Activated T-cell treated with anti-CD3 and anti-CD28 coated beads, Interleukin-2, amount 50 U/mL, for 1 hour (primary cell): ENCODE measurements around the gene PFDN6.
"Not testable (repeated sequence)": the region's sequence is repeated elsewhere in the genome, so short reads cannot be mapped to it uniquely, and the experiment has no call there.

Experiments
- DNase-seq: peaks from one replicate; pipeline ENCODE4 v3.0.0-alpha.2; 2020

Gene PFDN6

DNA sequence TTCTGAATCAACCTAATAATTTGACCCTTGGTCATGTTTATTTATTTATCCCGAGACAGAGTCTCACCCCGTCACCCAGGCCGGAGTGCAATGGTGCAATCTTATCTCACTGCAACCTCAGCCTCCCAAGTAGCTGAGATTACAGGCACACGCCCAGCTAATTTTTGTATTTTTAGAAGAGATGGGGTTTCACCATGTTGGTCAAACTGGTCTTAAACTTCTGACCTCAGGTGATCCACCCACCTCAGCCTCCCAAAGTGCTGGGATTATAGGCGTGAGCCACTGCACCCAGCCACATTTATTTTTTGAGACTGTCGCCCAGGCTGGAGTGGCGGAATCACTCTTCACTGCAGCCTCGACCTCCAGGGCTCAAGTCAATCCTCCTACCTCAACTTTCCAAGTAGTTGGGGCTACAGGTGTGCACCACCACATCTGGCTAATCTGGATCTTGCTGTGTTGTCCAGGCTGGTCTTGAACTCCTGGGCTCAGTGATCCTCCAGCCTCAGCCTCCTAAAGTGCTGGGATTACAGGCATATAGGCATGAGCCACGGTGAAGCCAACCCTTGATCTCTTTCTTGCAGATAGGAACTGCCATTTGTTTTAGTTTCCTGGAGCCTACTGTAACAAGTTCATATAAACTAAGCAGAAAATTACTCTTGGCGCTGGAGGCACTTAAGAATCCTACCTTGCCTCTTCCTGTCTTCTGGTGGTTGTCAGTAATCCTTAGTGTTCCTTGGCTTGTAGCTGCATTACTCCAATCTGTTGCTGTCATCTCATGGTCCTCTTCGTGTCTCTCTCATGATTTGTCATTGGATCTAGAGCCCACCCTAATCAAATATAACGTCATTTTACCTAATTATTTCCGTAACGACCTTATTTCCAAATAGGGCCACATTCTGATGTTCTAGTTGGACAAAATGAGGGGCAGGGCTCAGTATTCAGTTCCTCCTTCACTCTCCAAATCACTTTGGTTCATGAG, 15.2 kb upstream of the PFDN6 start:
- DNase-seq: no peak

DNA sequence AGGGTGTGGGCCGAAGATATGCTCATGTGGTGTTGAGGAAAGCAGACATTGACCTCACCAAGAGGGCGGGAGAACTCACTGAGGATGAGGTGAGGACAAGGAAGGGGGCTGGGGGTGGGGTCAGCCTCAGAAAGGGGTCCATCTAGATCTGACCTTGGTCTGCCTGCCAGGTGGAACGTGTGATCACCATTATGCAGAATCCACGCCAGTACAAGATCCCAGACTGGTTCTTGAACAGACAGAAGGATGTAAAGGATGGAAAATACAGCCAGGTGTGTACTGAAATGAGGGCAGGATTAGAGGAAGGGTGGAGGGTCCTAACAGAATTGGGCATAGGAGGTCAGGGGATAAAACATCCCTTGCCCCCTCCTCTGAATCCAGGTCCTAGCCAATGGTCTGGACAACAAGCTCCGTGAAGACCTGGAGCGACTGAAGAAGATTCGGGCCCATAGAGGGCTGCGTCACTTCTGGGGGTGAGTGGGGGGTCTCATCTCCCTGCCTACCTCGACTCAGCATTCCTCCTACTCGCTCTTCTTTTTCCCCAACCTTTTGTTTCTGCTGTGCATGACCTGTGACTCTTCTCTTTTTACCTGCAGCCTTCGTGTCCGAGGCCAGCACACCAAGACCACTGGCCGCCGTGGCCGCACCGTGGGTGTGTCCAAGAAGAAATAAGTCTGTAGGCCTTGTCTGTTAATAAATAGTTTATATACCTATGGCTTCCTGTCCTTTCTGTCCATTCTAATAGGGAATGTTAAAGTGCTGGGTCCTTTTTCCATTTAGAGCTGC, 13.4 kb upstream of the PFDN6 start:
- DNase-seq: not testable (repeated sequence)

DNA sequence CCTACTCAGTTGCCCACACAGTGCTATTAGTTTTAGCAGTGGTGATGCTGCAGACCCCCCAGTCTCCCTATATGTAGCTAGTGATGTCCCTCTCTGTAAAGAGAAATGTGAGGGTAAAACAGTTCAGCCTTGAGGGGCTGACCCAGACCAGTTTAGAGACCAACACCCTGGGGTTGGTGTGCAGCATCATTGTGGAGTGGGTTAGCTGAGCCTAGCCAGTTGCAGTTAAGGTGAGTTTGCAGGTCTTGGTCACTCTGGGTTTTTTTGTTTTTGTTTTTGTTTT, 12.9 kb upstream of the PFDN6 start:
- DNase-seq: no peak

DNA sequence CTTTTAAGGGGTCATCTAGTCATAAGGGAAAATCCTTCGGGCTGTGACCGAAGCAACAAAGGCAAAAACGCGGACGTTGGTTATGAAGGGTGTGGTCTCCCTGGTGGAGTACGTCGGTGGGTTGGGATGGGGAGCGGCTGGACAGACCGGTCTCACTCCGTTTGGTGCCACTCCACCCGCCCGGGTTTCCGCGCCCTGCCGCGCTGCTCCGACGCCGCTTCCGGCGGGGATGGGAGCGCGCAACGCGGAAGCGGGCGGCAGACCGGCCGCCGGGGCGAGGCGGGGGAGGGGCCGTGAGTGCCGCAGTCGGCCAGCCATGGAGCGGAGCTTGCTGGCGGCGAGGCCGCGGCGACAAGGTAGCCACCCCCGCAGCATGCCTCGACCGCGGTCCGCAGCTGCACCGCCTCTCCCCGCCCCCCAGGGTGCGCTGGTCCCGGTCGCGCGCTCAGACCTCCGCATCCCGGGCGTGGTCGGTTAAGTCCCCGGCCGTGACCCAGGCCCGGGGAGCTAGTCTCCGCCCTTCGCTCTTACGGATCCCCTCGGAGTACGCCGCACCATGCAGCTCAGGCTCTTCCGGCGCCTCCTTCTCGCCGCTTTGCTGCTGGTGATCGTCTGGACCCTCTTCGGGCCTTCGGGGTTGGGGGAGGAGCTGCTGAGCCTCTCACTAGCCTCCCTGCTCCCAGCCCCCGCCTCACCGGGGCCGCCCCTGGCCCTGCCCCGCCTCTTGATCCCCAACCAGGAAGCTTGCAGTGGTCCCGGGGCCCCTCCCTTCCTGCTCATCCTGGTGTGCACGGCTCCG, 12.3 kb upstream of the PFDN6 start, which contains the start of gene B3GALT4:
Gene B3GALT4, plus strand, starts transcription at position 260 of the 799 bp plus-strand sequence. Its CDS starts 297 bp downstream, at position 557.
- peak; percentile 74 for DNase-seq

DNA sequence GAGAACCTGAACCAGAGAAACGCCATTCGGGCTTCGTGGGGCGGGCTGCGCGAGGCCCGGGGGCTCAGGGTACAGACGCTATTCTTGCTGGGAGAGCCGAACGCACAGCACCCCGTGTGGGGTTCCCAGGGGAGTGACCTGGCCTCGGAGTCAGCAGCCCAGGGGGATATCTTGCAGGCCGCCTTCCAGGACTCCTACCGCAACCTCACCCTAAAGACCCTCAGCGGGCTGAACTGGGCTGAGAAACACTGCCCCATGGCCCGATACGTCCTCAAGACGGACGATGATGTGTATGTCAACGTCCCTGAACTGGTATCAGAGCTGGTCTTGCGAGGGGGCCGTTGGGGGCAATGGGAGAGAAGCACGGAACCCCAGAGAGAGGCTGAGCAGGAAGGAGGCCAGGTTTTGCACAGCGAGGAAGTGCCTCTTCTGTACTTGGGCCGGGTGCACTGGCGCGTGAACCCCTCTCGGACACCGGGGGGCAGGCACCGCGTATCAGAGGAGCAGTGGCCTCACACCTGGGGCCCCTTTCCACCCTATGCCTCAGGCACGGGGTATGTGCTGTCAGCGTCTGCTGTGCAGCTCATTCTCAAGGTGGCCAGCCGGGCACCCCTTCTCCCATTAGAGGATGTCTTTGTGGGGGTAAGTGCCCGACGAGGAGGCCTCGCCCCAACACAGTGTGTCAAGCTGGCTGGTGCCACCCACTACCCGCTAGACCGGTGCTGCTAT, 11.6 kb upstream of the PFDN6 start:
- peak; percentile 39 for DNase-seq

DNA sequence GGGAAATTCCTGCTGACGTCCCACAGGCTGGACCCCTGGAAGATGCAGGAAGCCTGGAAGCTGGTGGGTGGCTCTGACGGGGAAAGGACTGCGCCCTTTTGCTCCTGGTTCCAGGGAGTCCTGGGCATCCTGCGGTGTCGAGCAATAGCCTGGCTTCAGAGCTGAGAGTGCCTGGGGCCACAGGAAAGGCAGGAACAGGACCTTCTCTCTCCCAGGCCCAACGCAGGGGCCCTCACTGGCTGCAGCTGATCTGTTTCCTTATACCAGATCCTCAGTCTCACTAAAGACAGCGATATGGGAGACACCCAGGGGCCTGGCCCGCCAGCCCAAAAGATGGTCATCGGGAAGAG, 11.0 kb upstream of the PFDN6 start:
- no peak for DNase-seq

DNA sequence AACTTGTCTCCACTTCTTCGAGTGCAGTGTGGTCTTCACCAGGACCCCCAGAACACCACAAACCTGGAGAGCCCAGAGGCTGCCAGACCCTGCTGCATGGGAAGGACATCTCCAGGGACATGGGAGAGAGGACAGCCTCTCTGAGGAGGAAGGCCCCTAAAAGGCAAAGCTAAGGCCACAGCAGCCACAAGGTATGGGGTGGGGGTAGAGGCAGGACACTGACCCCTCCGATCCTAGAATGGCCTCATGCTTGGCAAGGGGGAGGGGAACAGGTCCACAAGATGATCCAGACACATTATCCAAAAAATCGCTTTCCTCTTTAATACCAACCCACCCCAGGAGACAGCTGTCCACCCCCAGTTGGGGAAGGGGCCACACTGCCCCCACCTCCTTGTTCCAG, 10.6 kb upstream of the PFDN6 start:
- no peak for DNase-seq

DNA sequence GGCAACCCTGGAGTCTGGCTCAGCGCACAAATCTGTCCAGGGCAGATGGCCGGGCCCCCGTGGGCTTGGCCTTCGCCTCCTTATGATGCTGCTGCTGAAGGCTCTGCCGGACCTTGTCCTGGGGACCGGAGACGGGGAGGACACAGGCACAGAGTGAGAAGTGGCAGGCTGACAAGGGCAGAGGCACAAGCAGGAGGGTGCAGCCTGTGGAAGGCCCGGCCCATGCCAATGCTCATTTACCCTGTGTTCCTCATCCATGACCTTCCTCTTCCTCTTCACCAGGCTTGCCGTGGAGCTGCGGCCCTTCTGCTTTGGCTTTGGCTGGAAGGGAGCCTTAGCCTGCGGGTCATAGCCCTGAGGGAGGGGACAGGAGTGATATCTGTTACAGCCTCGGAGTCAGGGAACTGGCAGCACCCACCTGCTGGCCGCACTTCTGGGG, 10.1 kb upstream of the PFDN6 start:
- DNase-seq: no peak

DNA sequence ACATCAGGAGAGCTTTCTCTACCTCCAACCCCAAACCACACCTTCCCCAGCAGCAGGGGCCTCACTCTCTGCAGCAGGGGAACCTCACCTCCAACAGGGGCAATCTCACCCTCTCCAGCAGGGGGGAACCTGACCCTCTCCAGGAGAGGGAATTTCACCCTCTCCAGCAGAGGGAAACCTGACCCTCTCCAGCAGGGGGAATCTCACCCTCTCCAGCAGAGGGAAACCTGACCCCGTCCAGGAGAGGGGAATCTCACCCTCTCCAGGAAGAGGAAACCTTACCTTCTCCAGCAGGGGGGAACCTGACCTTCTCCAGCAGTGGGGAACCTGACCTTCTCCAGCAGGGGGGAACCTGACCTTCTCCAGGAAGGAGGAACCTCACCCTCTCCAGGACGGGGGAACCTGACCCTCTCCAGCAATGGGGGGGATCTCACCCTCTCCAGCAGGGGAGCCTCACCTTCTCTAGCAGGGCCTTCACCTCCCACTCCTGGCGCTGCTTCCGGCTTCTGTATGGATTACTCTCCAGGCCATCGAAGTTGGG, 9.4 kb upstream of the PFDN6 start:
- peak; percentile 36 for DNase-seq

DNA sequence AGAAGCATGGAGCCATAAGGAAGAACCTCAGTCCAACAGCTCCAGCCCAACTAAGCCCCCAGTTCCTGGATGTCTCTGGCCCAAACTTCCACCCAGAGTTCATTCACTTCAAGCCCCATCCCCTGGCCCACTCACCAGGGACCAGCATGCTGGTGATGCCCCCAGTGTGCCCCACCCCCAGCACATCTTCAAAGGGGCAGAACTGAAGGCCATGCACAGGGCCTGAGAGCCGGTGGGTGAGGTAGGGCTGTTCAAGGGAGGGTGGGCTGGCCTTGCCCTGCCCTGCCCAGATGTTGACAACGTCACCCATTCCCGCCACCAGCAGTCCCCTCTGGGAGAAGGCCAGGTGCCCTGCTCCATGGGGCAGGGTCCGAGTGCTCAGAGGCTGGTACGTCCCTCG, 8.9 kb upstream of the PFDN6 start:
- no peak for DNase-seq

DNA sequence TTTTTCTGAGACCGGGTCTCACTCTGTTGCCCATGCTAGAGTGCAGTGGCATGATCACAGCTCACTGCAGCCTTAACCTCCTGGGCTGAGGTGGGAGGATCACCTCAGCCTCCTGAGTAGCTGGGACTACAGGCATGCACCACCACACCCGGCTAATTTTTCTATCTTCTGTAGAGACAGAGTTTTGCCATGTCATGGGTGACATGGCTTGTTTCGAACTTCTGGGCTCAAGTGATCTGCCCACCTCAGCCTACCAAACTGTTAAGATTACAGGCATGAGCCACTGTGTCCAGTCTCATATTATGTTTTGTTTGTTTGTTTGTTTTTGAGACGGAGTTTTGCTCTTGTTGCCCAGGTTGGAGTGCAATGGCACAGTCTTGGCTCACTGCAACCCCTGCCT, 4.2 kb upstream of the PFDN6 start:
- DNase-seq: not testable (repeated sequence)

DNA sequence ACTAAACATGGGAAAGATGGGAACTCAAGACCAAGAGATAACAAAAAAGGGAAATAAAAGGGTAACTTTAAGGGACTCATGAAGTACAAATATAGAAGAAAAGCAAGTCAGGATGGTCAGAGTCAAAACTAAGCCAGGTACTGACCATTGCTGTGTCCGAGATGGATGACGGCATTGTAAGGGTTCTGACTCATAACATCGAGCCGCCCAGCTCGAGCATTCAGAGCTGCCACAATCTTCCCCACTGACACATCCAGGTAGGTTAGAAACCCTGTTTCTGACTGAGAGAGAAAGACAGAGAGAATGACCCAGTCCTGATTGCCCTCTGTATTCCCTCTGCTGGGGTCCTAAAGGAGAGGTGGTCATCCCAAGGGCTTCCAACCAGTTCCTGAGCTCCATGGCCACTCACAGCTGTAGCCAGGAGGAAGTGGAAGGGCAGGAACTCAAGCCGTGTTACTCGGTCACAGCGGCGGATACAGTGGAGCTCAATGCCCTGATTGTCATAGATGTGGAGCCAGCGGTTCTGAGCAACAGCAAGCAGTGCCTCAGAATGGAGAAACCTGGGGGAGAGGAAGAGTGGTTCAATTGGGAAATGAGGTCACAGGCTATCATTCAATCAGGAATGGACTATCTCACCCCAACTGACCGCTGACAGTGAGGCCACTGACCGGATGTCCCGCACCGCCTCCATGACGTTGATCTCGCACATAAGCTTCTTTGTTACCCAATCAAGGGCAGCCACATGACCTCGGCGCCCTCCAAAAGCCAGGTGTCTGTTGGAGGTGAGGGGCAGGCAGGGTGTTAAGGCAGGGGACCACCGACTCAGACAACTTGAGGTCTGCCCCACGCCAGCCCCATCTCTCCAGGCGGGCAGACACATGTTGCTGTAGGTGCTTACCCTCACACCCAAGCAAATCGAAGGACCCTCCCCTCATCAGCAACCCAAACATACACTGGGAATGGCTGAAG, 2.2 kb upstream of the PFDN6 start:
- DNase-seq: no peak

DNA sequence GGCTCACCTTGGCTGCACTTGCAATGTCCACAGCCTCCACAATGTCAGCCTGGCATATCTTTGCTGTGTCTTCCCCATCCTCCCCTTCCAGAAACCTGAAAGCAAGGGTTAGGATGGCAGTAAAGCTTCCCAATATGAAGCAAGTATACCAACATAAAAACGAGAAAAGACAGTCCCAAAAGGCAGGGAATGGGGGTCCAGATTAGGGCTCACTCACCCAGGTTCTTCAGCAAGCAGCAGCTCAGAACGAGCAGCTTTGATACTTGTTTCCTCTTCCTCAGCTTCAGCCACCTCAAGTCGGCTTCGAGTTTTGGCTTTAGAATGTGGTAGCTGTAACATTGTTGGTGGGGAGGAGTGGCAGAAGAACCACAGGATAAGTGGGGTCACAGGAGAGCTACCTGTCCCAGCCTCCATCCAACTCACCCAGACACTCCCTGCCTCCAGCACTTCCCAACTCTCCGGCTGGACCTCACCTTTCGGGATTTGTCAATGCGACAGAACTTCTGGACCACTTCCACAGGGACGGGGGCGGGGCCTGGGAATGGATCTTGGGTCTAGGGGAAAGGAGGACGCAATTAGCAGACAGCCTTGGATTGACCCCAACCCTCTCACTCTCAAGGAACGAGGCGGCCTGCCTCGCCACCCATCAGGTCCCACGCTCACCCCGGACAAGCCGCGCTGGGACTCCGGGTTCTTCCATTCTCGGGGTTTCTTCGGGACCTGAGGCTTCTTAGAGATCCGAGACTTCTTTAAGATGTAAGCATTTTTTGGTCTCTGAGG, 1.1 kb upstream of the PFDN6 start:
- no peak for DNase-seq

DNA sequence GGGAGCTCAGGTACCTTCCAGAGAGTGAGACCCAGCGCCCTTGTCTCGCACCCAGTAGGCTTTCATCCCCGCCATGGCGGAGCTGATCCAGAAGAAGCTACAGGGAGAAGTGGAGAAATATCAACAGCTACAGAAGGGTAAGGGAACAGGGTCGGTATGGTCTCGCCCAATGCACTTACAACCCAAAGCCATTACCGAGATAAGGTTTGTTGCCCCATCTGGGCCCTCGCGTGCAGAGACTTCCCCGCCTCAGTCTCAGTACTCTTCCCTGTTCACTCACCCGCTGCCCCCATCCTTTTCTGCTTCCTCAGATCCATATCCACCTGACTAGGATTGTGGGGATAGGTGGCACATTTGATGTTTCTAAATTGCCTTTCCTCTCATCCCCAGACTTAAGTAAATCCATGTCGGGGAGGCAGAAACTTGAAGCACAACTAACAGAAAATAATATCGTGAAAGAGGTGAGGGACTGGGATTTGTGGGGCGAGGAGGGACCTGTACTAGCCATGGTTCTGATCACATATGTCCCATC, 449 bp downstream of the PFDN6 start:
- DNase-seq: no peak

DNA sequence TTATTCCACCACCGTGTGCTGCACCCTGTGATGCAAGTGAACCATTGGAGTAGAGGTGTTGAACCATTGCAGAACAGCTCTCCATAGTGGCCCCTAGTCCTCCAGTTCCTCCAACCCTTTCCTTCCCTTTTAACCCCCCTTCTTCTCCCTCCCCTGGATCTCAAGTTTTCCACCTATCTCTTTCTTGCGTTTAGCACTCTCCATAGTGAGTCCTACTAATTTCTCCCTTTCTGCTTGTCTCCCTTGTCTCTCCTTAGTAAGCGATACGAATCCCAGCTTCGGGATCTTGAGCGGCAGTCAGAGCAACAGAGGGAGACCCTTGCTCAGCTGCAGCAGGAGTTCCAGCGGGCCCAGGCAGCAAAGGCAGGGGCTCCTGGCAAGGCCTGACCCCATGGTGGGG, 1.1 kb downstream of the PFDN6 start:
- DNase-seq: no peak

DNA sequence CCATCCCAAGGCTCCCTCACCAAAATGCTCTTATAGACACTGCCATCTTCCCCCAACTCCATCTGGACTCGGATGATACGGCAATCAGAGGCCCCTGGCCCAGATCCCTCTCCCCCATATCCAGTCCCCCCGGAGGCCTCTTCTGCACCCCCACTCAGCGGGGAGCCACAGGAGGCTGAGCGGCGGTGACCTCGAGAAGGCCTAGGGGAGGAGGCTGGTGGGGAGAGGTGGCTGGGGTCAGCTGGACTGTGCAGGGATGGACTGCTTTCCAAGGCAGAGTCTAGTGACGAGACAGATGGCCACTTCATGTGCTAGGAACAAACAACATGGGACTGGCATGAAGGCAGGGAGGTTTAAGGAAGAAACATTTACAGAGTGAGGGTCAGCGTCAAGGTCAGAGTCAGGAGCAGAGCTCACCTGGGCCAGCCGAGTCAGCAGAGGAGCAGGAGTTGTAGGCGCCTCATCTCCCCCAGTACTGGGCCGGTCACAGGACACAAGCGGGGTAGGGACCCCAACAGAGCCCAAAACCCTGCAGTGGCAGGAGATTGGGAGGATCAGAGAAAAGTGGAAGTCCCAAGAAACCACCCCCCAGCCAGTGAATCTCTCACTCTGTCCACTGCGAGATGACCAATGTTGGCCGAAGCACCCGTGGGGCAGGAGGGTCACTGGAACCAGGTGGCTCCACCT, 3.7 kb downstream of the PFDN6 start:
- no peak for DNase-seq

DNA sequence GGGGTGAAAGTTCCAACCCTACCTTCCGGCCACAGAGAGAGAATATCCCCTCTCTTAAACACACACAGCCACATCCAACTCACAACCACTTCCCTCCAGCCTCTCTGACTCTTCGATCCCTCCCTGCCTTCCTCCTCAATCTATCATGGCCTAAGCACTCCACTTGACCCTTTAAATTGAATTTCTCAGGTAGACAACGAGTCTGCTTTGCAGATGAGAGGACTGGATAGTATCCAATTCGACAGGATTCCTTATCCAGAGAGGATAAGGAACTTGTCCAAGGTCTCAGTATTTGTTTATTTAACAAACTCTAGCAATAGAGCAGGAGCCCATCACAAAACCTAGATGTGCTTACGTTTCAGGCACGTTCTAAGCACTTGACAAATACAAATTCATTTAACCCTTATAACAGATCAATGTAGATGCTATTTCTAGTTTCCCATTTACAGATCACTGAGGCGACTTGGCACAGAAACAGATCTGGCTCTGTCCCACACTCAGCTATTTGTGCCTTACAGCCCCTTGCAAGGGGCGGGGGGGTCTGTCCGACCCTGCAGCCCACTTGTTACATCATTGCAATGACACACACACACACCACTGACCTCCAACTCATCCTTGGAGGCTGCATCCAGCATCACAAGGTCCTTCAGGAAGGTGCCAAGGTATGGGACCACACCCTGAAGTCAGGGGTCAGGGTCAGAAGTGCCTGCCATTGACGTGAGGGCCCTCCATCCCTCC, 4.9 kb downstream of the PFDN6 start:
- no peak for DNase-seq

DNA sequence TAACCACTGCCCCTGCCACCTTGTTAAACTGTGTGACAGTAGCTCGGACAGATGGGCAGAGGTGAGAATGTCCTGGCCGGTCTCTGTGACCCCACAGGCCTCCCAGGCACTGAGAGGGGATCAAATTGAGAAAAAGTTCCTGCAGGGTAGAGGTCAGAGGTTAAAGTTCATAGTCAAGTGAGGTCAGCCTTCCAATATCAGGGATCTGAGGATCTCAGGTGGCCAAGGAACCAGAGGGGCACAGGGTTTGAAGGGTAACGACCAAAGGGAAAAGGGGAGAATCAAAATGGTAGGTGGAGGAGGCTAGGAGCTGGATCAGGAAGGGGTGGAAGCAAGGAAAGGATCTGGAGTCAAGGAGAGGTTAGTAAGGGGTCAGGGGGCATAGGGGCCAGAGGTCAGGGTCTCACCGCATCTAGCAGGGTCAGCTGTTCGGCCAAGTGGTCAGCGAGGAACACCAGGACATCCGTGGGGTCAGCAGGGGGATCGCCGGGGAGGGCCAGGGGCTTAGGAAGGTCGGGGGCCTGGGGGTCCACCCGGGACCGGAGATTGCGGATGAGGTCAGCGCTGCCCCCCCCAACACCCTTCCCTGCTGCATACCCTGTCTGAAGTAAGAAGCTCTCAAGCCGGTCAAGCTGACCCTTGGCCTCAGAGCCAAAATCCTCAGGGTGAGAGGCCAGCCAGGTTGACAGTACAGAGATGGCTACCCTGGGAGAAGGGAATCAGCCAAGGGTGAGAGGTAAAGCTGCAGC, 6.4 kb downstream of the PFDN6 start:
- DNase-seq: no peak
